ENCODE measurements around the gene CEP41. TPM values are rescaled to one million over a fixed set of nuclear protein-coding genes. Genes with fewer than 3 reads are reported as not detected.

CEP41 gene
- total RNA-seq, 1 experiment from 2014 or later: 7.1 TPM

DNA sequence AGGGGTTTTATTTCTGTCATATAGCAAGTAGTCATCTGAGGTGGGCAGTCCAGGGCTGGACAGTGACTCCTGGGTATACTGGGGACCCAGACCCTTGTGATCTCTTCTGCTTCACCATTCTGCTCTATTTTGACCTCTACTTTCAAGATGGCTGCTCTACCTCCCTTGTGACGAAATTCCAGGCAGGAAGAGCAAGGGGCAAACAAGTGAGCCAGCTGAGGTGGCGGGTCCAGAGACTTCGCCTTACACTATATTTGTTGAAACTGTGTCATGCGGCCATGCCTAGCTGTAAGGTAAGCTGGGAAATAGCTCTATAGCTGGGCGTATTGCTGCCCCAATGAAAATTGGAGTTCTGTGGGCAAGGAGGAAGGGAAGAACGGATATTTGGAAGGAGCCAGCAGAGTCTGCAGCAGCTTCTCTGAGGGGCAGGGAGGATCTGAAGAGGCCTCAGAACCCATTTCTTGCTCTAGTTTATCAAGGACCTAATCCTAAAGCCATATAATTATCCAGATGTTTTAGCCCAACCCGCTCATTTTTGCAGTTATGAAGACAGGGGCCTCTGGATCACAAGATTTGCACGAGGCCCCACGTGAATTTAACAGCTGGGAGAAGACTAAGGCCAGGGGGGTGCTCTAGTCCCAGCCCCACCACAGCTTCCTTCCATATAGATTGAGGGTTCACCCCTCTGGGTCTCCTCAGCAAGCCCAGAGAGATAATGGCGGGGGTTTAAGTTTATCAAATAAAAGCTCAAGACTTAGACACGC, 68.2 kb downstream of the CEP41 start:
- Mint-ChIP-seq H3K27me3 (ENCODE audit: low read depth) (no peaks in the 10 kb centered on the region; the same call in none of the 2 replicates), H3K27ac (no peak overlapping the region), H3K9me3 (peaks cover 24% of the 10 kb centered on the region), H3K36me3 (peaks cover 15% of the 10 kb centered on the region), H3K4me3 (no peak overlapping the region), H3K4me1 (peaks cover 23% of the 10 kb centered on the region)
- ChIA-PET POLR2A (interaction anchor here (0.7 to 0.9 kb wide), 2 partner anchors 48 to 100 kb away, joined by 3 read pairs; no protein-coding TSS in a partner anchor), CTCF (interaction anchor here (0.7 kb wide), 1 partner anchor 310 kb away, joined by 4 read pairs; no protein-coding TSS in a partner anchor)
- ATAC-seq (no peak), DNase-seq (ENCODE audit: low spot score) (no peak)
- no peak for TF ChIP-seq NR1H2 (CRISPR knock-in tag; IDR thresholded peaks at IDR 0.05)
- TF ChIP-seq, protein P1, sequence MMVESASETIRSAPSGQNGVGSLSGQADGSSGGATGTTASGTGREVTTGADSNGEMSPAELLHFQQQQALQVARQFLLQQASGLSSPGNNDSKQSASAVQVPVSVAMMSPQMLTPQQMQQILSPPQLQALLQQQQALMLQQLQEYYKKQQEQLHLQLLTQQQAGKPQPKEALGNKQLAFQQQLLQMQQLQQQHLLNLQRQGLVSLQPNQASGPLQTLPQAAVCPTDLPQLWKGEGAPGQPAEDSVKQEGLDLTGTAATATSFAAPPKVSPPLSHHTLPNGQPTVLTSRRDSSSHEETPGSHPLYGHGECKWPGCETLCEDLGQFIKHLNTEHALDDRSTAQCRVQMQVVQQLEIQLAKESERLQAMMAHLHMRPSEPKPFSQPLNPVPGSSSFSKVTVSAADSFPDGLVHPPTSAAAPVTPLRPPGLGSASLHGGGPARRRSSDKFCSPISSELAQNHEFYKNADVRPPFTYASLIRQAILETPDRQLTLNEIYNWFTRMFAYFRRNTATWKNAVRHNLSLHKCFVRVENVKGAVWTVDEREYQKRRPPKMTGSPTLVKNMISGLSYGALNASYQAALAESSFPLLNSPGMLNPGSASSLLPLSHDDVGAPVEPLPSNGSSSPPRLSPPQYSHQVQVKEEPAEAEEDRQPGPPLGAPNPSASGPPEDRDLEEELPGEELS (CRISPR knock-in tag; IDR thresholded peaks at IDR 0.05): no peak
- TF ChIP-seq AR (CRISPR knock-in tag; IDR thresholded peaks at IDR 0.05): no peak
- TF ChIP-seq CREM (CRISPR knock-in tag; IDR thresholded peaks at IDR 0.05): no peak
- no peak for TF ChIP-seq ETV6 (CRISPR knock-in tag; IDR thresholded peaks at IDR 0.05)
- no peak for TF ChIP-seq EMX1 (CRISPR knock-in tag; IDR thresholded peaks at IDR 0.05)

DNA sequence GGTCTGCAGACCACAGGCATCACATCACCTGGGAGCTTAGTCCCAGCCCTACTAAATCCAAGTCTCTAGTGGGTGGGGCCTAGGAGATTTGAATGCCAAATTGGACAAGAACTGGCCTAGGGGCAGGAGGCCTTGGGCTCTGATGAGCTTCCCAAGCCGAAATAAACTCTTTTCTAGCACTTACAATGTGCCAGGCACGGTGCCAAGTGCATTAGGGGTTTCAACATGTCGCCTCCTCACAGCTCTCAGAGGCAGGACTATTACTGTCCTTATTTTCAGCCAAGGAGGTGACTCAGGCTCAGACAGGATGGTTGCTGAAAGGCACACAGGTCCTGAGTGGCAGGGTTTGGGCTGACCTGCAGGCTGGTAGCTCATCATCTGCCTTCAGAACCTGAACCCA, 69.8 kb downstream of the CEP41 start:
- ATAC-seq: no peak
- H3K27ac Mint-ChIP-seq: no peak overlapping the region
- peaks cover 26% of the 10 kb centered on the region for H3K4me1 Mint-ChIP-seq
- no peak for DNase-seq (ENCODE audit: low spot score)
- ChIA-PET CTCF (no interaction called here), POLR2A (no interaction called here)
- H3K27me3 Mint-ChIP-seq (ENCODE audit: low read depth): no peaks in the 10 kb centered on the region; the same call in 1 of the 2 replicates
- no peak overlapping the region for H3K4me3 Mint-ChIP-seq
- peaks cover 10% of the 10 kb centered on the region for H3K9me3 Mint-ChIP-seq
- peaks cover 5% of the 10 kb centered on the region for H3K36me3 Mint-ChIP-seq
- TF ChIP-seq, protein P1 (CRISPR knock-in tag; IDR thresholded peaks at IDR 0.05): no peak
- TF ChIP-seq ZNF423 (CRISPR knock-in tag; IDR thresholded peaks at IDR 0.05) (no peak), TEAD4 (CRISPR knock-in tag; IDR thresholded peaks at IDR 0.05) (no peak), MAX (CRISPR knock-in tag; IDR thresholded peaks at IDR 0.05) (no peak), SP1 (CRISPR knock-in tag; conservative IDR thresholded peaks at IDR 0.05) (no peak), PRDM15 (CRISPR knock-in tag; IDR thresholded peaks at IDR 0.05) (no peak), ZNF396 (CRISPR knock-in tag; IDR thresholded peaks at IDR 0.05; ENCODE audit: borderline replicate concordance) (no peak), HMGXB4 (CRISPR knock-in tag; IDR thresholded peaks at IDR 0.05) (no peak), ETV6 (CRISPR knock-in tag; IDR thresholded peaks at IDR 0.05) (no peak), ARID4B (CRISPR knock-in tag; IDR thresholded peaks at IDR 0.05; ENCODE audit: borderline replicate concordance) (no peak), ZNF671 (CRISPR knock-in tag; IDR thresholded peaks at IDR 0.05) (no peak)
